GM12865 (cell line): Measurements from ENCODE around the gene LYZL2.

Experiments
- DNase-seq: peaks from one replicate; pipeline ENCODE4 v3.0.0; 2010; ENCODE audit warnings: low read depth
- H3K4me3 ChIP-seq: 2 replicates; pipeline ENCODE4 v1.5.1; 2011; ENCODE audit warnings: mild to moderate bottlenecking, low read depth, low read length, control low read depth
- TF ChIP-seq, protein P1 (sequence below): IDR thresholded peaks from 2 replicates; pipeline ENCODE4 v1.5.1; 2011; ENCODE audit warnings: low read length, control low read depth, low read depth, inconsistent platforms; ENCODE audit not compliant: insufficient read depth; ENCODE audit errors: missing control alignments

The LYZL2 gene

GRCh38 chr10:30580241-30580640 is 49.3 kb downstream of the LYZL2 start:
- no peak for DNase-seq
- TF ChIP-seq, protein P1, sequence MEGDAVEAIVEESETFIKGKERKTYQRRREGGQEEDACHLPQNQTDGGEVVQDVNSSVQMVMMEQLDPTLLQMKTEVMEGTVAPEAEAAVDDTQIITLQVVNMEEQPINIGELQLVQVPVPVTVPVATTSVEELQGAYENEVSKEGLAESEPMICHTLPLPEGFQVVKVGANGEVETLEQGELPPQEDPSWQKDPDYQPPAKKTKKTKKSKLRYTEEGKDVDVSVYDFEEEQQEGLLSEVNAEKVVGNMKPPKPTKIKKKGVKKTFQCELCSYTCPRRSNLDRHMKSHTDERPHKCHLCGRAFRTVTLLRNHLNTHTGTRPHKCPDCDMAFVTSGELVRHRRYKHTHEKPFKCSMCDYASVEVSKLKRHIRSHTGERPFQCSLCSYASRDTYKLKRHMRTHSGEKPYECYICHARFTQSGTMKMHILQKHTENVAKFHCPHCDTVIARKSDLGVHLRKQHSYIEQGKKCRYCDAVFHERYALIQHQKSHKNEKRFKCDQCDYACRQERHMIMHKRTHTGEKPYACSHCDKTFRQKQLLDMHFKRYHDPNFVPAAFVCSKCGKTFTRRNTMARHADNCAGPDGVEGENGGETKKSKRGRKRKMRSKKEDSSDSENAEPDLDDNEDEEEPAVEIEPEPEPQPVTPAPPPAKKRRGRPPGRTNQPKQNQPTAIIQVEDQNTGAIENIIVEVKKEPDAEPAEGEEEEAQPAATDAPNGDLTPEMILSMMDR, result no peak
- no peak overlapping the region for H3K4me3 ChIP-seq

- no peak for DNase-seq
- no peak overlapping the region for H3K4me3 ChIP-seq
- TF ChIP-seq, protein P1, result no peak
Observed at GRCh38 chr10:30579574-30579973, 50.0 kb downstream of the LYZL2 start.

DNA sequence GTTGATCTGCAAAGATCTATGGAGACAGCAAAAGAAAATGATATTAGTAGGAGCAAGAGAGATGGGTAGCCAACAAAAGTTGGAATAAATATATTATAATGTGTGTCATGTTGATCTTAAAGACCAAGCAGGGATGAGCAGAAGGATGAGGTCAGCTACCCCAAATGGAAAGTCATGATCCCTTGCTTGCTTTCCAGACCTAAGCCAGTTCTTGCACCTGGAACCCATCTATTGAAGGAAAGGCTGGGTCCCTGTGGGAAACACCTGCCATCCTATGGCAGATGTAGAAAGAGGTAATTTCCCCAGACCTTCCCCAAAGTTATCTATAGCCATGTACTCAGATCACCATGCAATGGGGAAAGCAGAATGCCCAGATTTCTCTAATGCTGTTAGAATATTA is 52.5 kb downstream of the LYZL2 start:
- DNase-seq, result no peak
- TF ChIP-seq, protein P1, result no peak
- no peak overlapping the region for H3K4me3 ChIP-seq

- no peak for DNase-seq
- TF ChIP-seq, protein P1, result no peak
- no peak overlapping the region for H3K4me3 ChIP-seq
Observed at GRCh38 chr10:30576641-30577040, 52.9 kb downstream of the LYZL2 start.

GRCh38 chr10:30574432-30574796 is 55.1 kb downstream of the LYZL2 start:
- no peak overlapping the region for H3K4me3 ChIP-seq
- DNase-seq, result no peak
- TF ChIP-seq, protein P1, result no peak

DNA sequence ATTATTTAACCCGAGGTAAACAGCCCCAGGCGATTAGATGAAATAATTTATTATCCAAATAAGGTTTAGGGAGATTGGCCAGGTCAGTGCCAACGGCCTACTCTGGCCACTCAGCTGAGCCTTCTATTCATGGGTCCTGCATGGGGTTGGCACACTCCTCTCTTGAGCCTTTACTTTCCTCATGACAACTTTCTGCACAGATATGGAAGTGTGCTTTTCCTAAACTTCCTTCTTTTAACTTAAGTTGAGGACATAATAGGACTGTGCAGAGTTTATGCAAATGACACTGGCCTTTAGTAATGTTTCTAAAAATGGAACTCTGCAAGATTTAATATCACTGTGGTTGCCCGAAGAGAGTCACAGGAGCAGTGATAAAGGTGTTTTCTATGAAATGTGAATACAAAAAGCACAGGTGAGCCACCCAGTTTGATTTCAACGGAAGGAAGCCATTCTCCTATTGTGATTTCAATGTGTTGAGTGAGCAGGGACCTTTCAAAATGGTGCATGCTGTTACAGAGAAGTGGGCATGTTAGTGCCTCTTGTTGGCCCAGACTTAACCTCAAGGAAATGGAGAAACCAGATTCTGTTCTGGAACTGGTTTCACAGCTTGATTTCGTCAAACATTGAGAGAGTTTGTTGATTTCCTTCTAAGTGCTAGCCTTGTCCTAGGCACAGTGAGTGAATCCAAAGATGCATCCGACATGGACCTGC is 55.7 kb downstream of the LYZL2 start:
- H3K4me3 ChIP-seq, result no peak overlapping the region
- TF ChIP-seq, protein P1, result no peak
- no peak for DNase-seq

- TF ChIP-seq, protein P1, result no peak
- H3K4me3 ChIP-seq, result no peak overlapping the region
Observed at GRCh38 chr10:30565449-30565848, 64.1 kb downstream of the LYZL2 start.

More at GRCh38 chr10:30565449-30565848, 64.1 kb downstream of the LYZL2 start:
- DNase-seq, result no peak
